Thymus (tissue), 11 donors: ENCODE data around the gene SLC30A2. TPM values are rescaled to one million over a fixed set of nuclear protein-coding genes. Genes with fewer than 3 reads are reported as not detected.

Experiments used
- DNase-seq, 9 donors: peaks; one replicate each; pipeline ENCODE4 v3.0.0-alpha.2; 2013; ENCODE audit warnings: low spot score in 9 of 9, low read depth in 6 of 9, missing footprints in 1 of 9
- H3K27ac ChIP-seq, 2 donors: one replicate each; pipeline ENCODE4 v1.5.1; 2013; ENCODE audit warnings: control low read depth in 1 of 2, low read depth in 1 of 2, low read length in 1 of 2, mild to moderate bottlenecking in 1 of 2, moderate library complexity in 1 of 2
- H3K27me3 ChIP-seq, 2 donors: one replicate each; pipeline ENCODE4 v1.5.1; 2013; ENCODE audit warnings: low read length in 1 of 2; ENCODE audit not compliant: control insufficient read depth in 2 of 2, insufficient read depth in 1 of 2
- H3K36me3 ChIP-seq, 2 donors: one replicate each; pipeline ENCODE4 v1.5.1; 2013; ENCODE audit warnings: low read length in 1 of 2, mild to moderate bottlenecking in 1 of 2, moderate library complexity in 1 of 2; ENCODE audit not compliant: control insufficient read depth in 2 of 2, insufficient read depth in 2 of 2
- H3K4me1 ChIP-seq, 2 donors: one replicate each; pipeline ENCODE4 v1.5.1; 2013; ENCODE audit warnings: low read length in 2 of 2; ENCODE audit not compliant: control insufficient read depth in 2 of 2, insufficient read depth in 2 of 2
- H3K4me3 ChIP-seq, 2 donors: one replicate each; pipeline ENCODE4 v1.5.1; 2013; ENCODE audit warnings: low read length in 2 of 2, control low read depth in 1 of 2, mild to moderate bottlenecking in 1 of 2
- H3K9me3 ChIP-seq, 2 donors: one replicate each; pipeline ENCODE4 v1.5.1; 2013; ENCODE audit warnings: low read length in 1 of 2, mild to moderate bottlenecking in 1 of 2; ENCODE audit not compliant: control insufficient read depth in 2 of 2, insufficient read depth in 1 of 2
- WGBS: extraction: QIAGEN DNeasy Blood & Tissue Kit; methylation state at CpG from one replicate; pipeline ENCODE4 v1.1.7; 2013; 5-methylcytosine and 5-hydroxymethylcytosine counted together
- polyA plus RNA-seq: library from polyadenylated mRNA; stranded (reverse); fragments of 200-250 nt; gene quantifications from one replicate; pipeline ENCODE4 v1.2.3, GENCODE V29; 2013
- total RNA-seq: library from RNA; stranded (reverse); fragments of 120-200 nt; gene quantifications from one replicate; pipeline ENCODE4 v1.2.4, GENCODE V29; 2013
- donor health status: healthy.

The SLC30A2 gene
- total and polyA plus RNA-seq, 2 donors, result 0.05 to 0.41 TPM

- DNase-seq, result no peak
- H3K27ac ChIP-seq, result no peak overlapping the region
Measured at GRCh38 chr1:26075421-26076144, 29.7 kb upstream of the SLC30A2 start.

GRCh38 chr1:26072305-26072704, 26.4 kb upstream of the SLC30A2 start:
- no peak overlapping the region for H3K27ac ChIP-seq

More at GRCh38 chr1:26075421-26076144, 29.7 kb upstream of the SLC30A2 start:
- Histone ChIP-seq H3K36me3 (no peaks in the 10 kb centered on the region), H3K4me1 (no peaks in the 10 kb centered on the region), H3K4me3 (no peak overlapping the region), H3K9me3 (no peaks in the 10 kb centered on the region), H3K27me3 (peaks cover 0 to 28% of the 10 kb centered on the region in 2 donors)
- WGBS, result 56% methylated on average over 3 of the region's 3 CpGs

GRCh38 chr1:26070963-26071342, 25.0 kb upstream of the SLC30A2 start:
- no peaks in the 10 kb centered on the region for H3K4me1 ChIP-seq
- peaks cover 0 to 39% of the 10 kb centered on the region in 2 donors for H3K27me3 ChIP-seq
- H3K36me3 ChIP-seq, result no peaks in the 10 kb centered on the region
- 97% methylated on average over 6 of the region's 6 CpGs for WGBS
- no peaks in the 10 kb centered on the region for H3K9me3 ChIP-seq
- H3K27ac ChIP-seq, result no peak overlapping the region
- H3K4me3 ChIP-seq, result no peak overlapping the region
- no peak for DNase-seq

More at GRCh38 chr1:26072305-26072704, 26.4 kb upstream of the SLC30A2 start:
- Histone ChIP-seq H3K4me1 (no peaks in the 10 kb centered on the region), H3K36me3 (no peaks in the 10 kb centered on the region), H3K27me3 (peaks cover 0 to 29% of the 10 kb centered on the region in 2 donors), H3K9me3 (no peaks in the 10 kb centered on the region), H3K4me3 (no peak overlapping the region)
- 81% methylated on average over 6 of the region's 6 CpGs for WGBS
- no peak for DNase-seq

- peaks cover 0 to 39% of the 10 kb centered on the region in 2 donors for H3K27me3 ChIP-seq
- no peaks in the 10 kb centered on the region for H3K36me3 ChIP-seq
- H3K4me3 ChIP-seq, result no peak overlapping the region
- no peaks in the 10 kb centered on the region for H3K4me1 ChIP-seq
- H3K27ac ChIP-seq, result no peak overlapping the region
- 95% methylated on average over 4 of the region's 4 CpGs for WGBS
- no peak for DNase-seq
- no peaks in the 10 kb centered on the region for H3K9me3 ChIP-seq
Measured at GRCh38 chr1:26070296-26070962, 24.5 kb upstream of the SLC30A2 start.

- Histone ChIP-seq H3K36me3 (no peaks in the 10 kb centered on the region), H3K4me1 (no peaks in the 10 kb centered on the region), H3K27me3 (peaks cover 0 to 39% of the 10 kb centered on the region in 2 donors), H3K4me3 (no peak overlapping the region), H3K27ac (no peak overlapping the region), H3K9me3 (no peaks in the 10 kb centered on the region)
- WGBS, result 94% methylated on average over 1 of the region's 1 CpG
- no peak for DNase-seq
Measured at GRCh38 chr1:26069941-26070295, 24.0 kb upstream of the SLC30A2 start.

GRCh38 chr1:26067432-26067911, 21.6 kb upstream of the SLC30A2 start, which contains the start of gene TRIM63:
Gene TRIM63, minus strand, starts transcription at chr1:26067630. Its CDS starts 136 bp downstream, at chr1:26067494.
- Histone ChIP-seq H3K4me3 (no peak within 1 kb of the TSS), H3K27me3 (peaks cover 0 to 33% of the 10 kb centered on the region in 2 donors), H3K36me3 (no peaks in the 10 kb centered on the region), H3K9me3 (no peaks in the 10 kb centered on the region), H3K4me1 (no peaks in the 10 kb centered on the region), H3K27ac (no peak within 1 kb of the TSS)
- WGBS, result 87% methylated on average over 9 of the region's 9 CpGs
- no peak for DNase-seq

GRCh38 chr1:26066857-26067256, 20.9 kb upstream of the SLC30A2 start:
- Histone ChIP-seq H3K4me1 (no peaks in the 10 kb centered on the region), H3K36me3 (no peaks in the 10 kb centered on the region), H3K27ac (no peak overlapping the region), H3K9me3 (no peaks in the 10 kb centered on the region), H3K27me3 (peaks cover 0 to 28% of the 10 kb centered on the region in 2 donors), H3K4me3 (no peak overlapping the region)
- 91% methylated on average over 4 of the region's 4 CpGs for WGBS
- DNase-seq, result no peak

- no peak overlapping the region for H3K4me3 ChIP-seq
- H3K27ac ChIP-seq, result no peak overlapping the region
- no peaks in the 10 kb centered on the region for H3K4me1 ChIP-seq
- H3K27me3 ChIP-seq, result peaks cover 0 to 30% of the 10 kb centered on the region in 2 donors
- no peaks in the 10 kb centered on the region for H3K36me3 ChIP-seq
- no peak for DNase-seq
- WGBS, result 95% methylated on average over 15 of the region's 15 CpGs
- H3K9me3 ChIP-seq, result no peaks in the 10 kb centered on the region
Measured at GRCh38 chr1:26066160-26066559, 20.2 kb upstream of the SLC30A2 start.

- H3K27me3 ChIP-seq, result peaks cover 0 to 41% of the 10 kb centered on the region in 2 donors
Measured at GRCh38 chr1:26064553-26064952, 18.6 kb upstream of the SLC30A2 start.

More at GRCh38 chr1:26064553-26064952, 18.6 kb upstream of the SLC30A2 start:
- Histone ChIP-seq H3K4me3 (no peak overlapping the region), H3K4me1 (no peaks in the 10 kb centered on the region), H3K36me3 (no peaks in the 10 kb centered on the region), H3K9me3 (no peaks in the 10 kb centered on the region), H3K27ac (no peak overlapping the region)
- no peak for DNase-seq
- WGBS, result 93% methylated on average over 3 of the region's 3 CpGs
